ENCODE measurements around the gene LRRC49. TPM values are rescaled to one million over a fixed set of nuclear protein-coding genes. Genes with fewer than 3 reads are reported as not detected.

Gene LRRC49
- total RNA-seq, 2 experiments from 2014 or later, result not detected

DNA sequence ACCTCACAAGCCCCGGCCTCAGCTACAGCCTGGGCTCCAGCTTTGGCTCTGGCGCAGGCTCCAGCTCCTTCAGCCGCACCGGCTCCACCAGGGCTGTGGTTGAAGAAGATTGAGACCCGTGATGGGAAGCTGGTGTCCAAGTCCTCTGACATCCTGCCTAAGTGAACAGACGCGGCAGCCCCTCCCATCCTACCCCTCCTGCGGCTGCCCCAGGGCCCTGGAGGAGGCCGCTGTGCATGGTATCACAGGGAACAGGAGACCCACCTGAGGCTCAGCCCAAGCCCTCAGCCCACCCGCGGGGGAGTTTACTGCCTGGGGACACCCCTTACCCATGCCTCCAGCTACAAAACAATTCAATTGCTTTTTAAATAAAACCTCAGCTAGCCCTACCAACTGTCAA, 32.6 kb upstream of the LRRC49 start:
- H3K9me3 ChIP-seq (ENCODE audit: low read length), result no peaks in the 10 kb centered on the region
- no peaks in the 10 kb centered on the region for H3K4me1 ChIP-seq (ENCODE audit: insufficient read depth, low read length, poor library complexity, severe bottlenecking)
- TF ChIP-seq, protein P1, sequence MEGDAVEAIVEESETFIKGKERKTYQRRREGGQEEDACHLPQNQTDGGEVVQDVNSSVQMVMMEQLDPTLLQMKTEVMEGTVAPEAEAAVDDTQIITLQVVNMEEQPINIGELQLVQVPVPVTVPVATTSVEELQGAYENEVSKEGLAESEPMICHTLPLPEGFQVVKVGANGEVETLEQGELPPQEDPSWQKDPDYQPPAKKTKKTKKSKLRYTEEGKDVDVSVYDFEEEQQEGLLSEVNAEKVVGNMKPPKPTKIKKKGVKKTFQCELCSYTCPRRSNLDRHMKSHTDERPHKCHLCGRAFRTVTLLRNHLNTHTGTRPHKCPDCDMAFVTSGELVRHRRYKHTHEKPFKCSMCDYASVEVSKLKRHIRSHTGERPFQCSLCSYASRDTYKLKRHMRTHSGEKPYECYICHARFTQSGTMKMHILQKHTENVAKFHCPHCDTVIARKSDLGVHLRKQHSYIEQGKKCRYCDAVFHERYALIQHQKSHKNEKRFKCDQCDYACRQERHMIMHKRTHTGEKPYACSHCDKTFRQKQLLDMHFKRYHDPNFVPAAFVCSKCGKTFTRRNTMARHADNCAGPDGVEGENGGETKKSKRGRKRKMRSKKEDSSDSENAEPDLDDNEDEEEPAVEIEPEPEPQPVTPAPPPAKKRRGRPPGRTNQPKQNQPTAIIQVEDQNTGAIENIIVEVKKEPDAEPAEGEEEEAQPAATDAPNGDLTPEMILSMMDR (conservative IDR thresholded peaks at IDR 0.05; ENCODE audit: low read length), result no peak
- TF ChIP-seq EZH2phosphoT487 (IDR thresholded peaks at IDR 0.05; ENCODE audit: borderline replicate concordance, low read depth, low read length), result no peak
- DNase-seq (ENCODE audit: low spot score), result no peak
- intact Hi-C loops (cut with micrococcal nuclease; ENCODE audit: unreplicated experiment), result no loop called here
- H3K9me2 ChIP-seq (ENCODE audit: insufficient read depth, low read length), result no peaks in the 10 kb centered on the region
- H3K4me2 ChIP-seq (ENCODE audit: low read length), result no peak overlapping the region
- no peak overlapping the region for H3K4me3 ChIP-seq (ENCODE audit: low read depth, low read length, poor library complexity, severe bottlenecking)
- no peaks in the 10 kb centered on the region for H4K20me1 ChIP-seq (ENCODE audit: insufficient read depth, low read length)
- H2AFZ ChIP-seq (ENCODE audit: low read length), result no peak overlapping the region
- BruUV-seq (replicated peaks), result no TSS peak
- H3K79me2 ChIP-seq (ENCODE audit: insufficient read depth, low read depth, low read length), result no peaks in the 10 kb centered on the region
- ChIA-PET POLR2A (no interaction called here), CTCF (ENCODE audit: unreplicated experiment) (no interaction called here)
- no peak overlapping the region for H3K27ac ChIP-seq (ENCODE audit: low read depth, low read length, poor library complexity, severe bottlenecking)
- H3K36me3 ChIP-seq (ENCODE audit: insufficient read depth, low read length), result no peaks in the 10 kb centered on the region

DNA sequence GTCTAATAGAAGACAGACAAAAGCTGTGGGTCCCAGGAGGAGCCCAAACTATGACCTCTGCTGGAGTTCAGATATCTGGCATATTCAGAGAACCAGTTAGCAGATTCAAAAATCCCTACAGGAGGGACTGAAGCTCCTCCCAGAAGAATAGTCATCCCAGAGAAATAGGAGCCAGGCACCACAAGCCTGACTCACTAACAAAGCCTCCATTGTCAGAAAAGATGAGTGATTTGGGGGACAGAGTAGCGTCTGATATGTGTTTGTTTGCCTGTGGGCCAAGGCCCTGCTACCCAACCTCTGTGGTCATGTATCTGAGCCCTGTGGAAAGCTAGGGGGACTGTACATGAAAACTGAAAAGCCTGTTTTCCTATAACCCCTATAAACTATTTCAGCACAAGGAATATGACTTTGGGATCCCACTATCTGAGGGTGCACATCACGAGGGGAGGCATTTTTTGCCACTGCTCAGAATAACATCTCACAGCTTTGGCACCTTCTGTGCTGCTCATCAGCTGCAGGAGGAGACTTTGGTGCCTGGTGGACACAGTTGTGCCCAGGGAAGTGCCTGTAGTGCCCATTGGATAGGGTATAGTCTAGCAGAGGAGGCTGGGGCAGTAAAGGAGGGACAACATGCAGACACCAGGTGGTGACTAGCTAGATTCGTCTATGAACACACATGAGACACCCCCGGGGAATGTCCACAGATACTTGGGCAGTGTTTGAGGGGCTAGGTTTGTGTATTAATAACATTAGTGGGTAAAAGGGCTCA, 29.0 kb upstream of the LRRC49 start:
- Histone ChIP-seq H3K9me2 (ENCODE audit: insufficient read depth, low read length) (no peaks in the 10 kb centered on the region), H3K4me2 (ENCODE audit: low read length) (no peak overlapping the region), H4K20me1 (ENCODE audit: insufficient read depth, low read length) (no peaks in the 10 kb centered on the region), H2AFZ (ENCODE audit: low read length) (no peak overlapping the region), H3K9me3 (ENCODE audit: low read length) (no peaks in the 10 kb centered on the region), H3K27ac (ENCODE audit: low read depth, low read length, poor library complexity, severe bottlenecking) (no peak overlapping the region), H3K36me3 (ENCODE audit: insufficient read depth, low read length) (no peaks in the 10 kb centered on the region), H3K4me1 (ENCODE audit: insufficient read depth, low read length, poor library complexity, severe bottlenecking) (no peaks in the 10 kb centered on the region), H3K4me3 (ENCODE audit: low read depth, low read length, poor library complexity, severe bottlenecking) (no peak overlapping the region), H3K79me2 (ENCODE audit: insufficient read depth, low read depth, low read length) (no peaks in the 10 kb centered on the region)
- CTCF ChIA-PET (ENCODE audit: unreplicated experiment), result no interaction called here
- TF ChIP-seq, protein P1 (conservative IDR thresholded peaks at IDR 0.05; ENCODE audit: low read length), result no peak
- no peak for TF ChIP-seq EZH2phosphoT487 (IDR thresholded peaks at IDR 0.05; ENCODE audit: borderline replicate concordance, low read depth, low read length)
- intact Hi-C loops (cut with micrococcal nuclease; ENCODE audit: unreplicated experiment), result no loop called here
- POLR2A ChIA-PET, result no interaction called here
- no TSS peak for BruUV-seq (replicated peaks)
- DNase-seq (ENCODE audit: low spot score), result no peak

DNA sequence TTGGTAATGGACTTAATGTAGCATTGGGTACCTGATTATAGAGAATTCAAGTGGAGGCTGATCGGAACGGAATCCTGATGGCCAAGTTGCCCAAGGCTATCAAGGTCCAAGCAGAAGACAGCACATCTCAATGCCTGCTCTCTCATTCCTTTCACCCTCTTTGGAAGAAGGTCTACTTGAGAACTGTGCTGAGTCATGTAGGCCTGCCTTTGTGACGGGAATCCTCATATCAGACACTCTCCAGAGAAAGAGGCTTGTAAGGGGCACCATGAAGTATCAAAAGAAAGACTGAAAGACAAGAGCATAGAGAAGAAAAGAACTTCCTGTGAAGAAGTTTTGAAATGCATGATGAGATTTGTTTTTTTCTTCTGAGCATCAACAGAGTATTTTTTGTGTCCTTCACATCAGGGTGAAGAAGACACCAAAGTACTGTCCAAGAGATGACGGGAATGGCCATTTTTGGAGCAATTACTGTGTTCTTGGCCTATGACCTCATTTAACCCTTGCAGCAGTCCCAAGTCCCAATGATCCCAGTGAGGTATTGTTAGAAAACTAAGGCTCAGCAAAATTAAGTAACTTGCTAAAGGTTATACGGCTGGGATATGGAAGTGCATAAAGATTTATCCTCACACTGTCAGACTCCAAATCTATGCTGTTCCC, 25.5 kb upstream of the LRRC49 start:
- no peak overlapping the region for H3K27ac ChIP-seq (ENCODE audit: low read depth, low read length, poor library complexity, severe bottlenecking)
- no peaks in the 10 kb centered on the region for H4K20me1 ChIP-seq (ENCODE audit: insufficient read depth, low read length)
- no peak overlapping the region for H3K4me3 ChIP-seq (ENCODE audit: low read depth, low read length, poor library complexity, severe bottlenecking)
- H3K9me3 ChIP-seq (ENCODE audit: low read length), result no peaks in the 10 kb centered on the region
- ChIA-PET CTCF (ENCODE audit: unreplicated experiment) (no interaction called here), POLR2A (interaction anchor here (0.6 kb wide), 1 partner anchor 569 kb away, joined by 3 read pairs; no protein-coding TSS in a partner anchor)
- no peaks in the 10 kb centered on the region for H3K79me2 ChIP-seq (ENCODE audit: insufficient read depth, low read depth, low read length)
- no TSS peak for BruUV-seq (replicated peaks)
- no peaks in the 10 kb centered on the region for H3K36me3 ChIP-seq (ENCODE audit: insufficient read depth, low read length)
- no peaks in the 10 kb centered on the region for H3K4me1 ChIP-seq (ENCODE audit: insufficient read depth, low read length, poor library complexity, severe bottlenecking)
- DNase-seq (ENCODE audit: low spot score), result no peak
- intact Hi-C loops (cut with micrococcal nuclease; ENCODE audit: unreplicated experiment), result no loop called here
- no peak overlapping the region for H3K4me2 ChIP-seq (ENCODE audit: low read length)
- H2AFZ ChIP-seq (ENCODE audit: low read length), result no peak overlapping the region
- no peaks in the 10 kb centered on the region for H3K9me2 ChIP-seq (ENCODE audit: insufficient read depth, low read length)
- TF ChIP-seq, protein P1 (conservative IDR thresholded peaks at IDR 0.05; ENCODE audit: low read length), result no peak
- TF ChIP-seq EZH2phosphoT487 (IDR thresholded peaks at IDR 0.05; ENCODE audit: borderline replicate concordance, low read depth, low read length), result no peak
